Loucy (cell line): ENCODE measurements around the gene FAM76B.

Experiments used
- EZH2phosphoT487 ChIP-seq: fragments of 200-600 bp; IDR thresholded peaks from 2 replicates; pipeline ENCODE4 v1.6.1; 2018; ENCODE audit warnings: antibody characterized with exemption, mild to moderate bottlenecking, moderate library complexity, borderline replicate concordance
- TF ChIP-seq, protein P1 (sequence below): fragments of 200-600 bp; sonication (generic); conservative IDR thresholded peaks from 2 replicates; pipeline ENCODE4 v1.5.1; 2014; ENCODE audit warnings: mild to moderate bottlenecking, antibody characterized with exemption, low read length

DNA sequence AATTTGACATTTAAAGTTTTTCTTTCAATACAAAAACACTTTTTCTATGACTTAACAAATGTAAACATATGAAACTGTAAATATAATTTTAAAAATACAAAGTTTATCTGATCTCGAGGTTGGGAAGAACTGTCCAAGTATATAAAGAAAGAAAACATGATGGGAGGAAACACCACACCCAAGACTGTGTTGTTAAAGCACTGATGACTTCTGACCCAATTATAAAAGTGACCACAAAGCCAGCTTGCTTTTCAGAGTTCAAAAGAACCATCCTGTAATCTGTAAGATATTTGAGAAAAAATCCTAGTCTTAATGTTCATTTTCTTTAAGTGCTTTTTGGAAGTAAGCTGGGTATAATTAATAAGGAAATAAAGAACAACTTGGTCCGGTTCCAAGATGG, 16.3 kb upstream of the FAM76B start:
- TF ChIP-seq, protein P1, sequence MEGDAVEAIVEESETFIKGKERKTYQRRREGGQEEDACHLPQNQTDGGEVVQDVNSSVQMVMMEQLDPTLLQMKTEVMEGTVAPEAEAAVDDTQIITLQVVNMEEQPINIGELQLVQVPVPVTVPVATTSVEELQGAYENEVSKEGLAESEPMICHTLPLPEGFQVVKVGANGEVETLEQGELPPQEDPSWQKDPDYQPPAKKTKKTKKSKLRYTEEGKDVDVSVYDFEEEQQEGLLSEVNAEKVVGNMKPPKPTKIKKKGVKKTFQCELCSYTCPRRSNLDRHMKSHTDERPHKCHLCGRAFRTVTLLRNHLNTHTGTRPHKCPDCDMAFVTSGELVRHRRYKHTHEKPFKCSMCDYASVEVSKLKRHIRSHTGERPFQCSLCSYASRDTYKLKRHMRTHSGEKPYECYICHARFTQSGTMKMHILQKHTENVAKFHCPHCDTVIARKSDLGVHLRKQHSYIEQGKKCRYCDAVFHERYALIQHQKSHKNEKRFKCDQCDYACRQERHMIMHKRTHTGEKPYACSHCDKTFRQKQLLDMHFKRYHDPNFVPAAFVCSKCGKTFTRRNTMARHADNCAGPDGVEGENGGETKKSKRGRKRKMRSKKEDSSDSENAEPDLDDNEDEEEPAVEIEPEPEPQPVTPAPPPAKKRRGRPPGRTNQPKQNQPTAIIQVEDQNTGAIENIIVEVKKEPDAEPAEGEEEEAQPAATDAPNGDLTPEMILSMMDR: no peak
- no peak for TF ChIP-seq EZH2phosphoT487
